PC-3 (cell line): Measurements from ENCODE around the gene TGM2. TPM values are rescaled to one million over a fixed set of nuclear protein-coding genes. Genes with fewer than 3 reads are reported as not detected.

Source experiments
- ATAC-seq: fragments of 200-7000 bp; cut with Tn5 transposase; 2 replicates; pipeline ENCODE4 v1.9.1; 2020; ENCODE audit warnings: mild to moderate bottlenecking, moderate library complexity
- BruUV-seq: library from RNA; stranded (reverse); fragments of 400-500 nt; replicated peaks from 2 replicates; lab custom pipeline; 2021; lab: Mats Ljungman, UMichigan
- CTCF ChIA-PET: fragments of 300-600 bp; sonication (Branson Sonifier 250); formaldehyde crosslinking; loops from one replicate; lab custom pipeline; 2022; ENCODE audit warnings: antibody characterized with exemption; lab: Charles Lee
- POLR2A ChIA-PET: fragments of 300-600 bp; sonication (Branson Sonifier 250); formaldehyde crosslinking; loops from one replicate; lab custom pipeline; 2022; ENCODE audit warnings: antibody characterized with exemption; ENCODE audit not compliant: unreplicated experiment; lab: Charles Lee
- DNase-seq: peaks from one replicate; pipeline ENCODE4 v3.0.0-alpha.2; 2015
- H2AFZ ChIP-seq: fragments of 300-600 bp; sonication (generic); 2 replicates; pipeline ENCODE4 v1.6.0; 2016; ENCODE audit warnings: antibody characterized with exemption, low read length
- H3F3A ChIP-seq: fragments of 300-600 bp; sonication (generic); one replicate; pipeline ENCODE4 v1.6.0; 2017; ENCODE audit warnings: antibody characterized with exemption, low read length, control low read depth, mild to moderate bottlenecking; ENCODE audit not compliant: unreplicated experiment
- H3K27ac ChIP-seq: fragments of 300-600 bp; sonication (generic); 2 replicates; pipeline ENCODE4 v1.5.1; 2016; ENCODE audit warnings: mild to moderate bottlenecking, low read length
- H3K27me3 ChIP-seq: fragments of 300-600 bp; sonication (generic); 2 replicates; pipeline ENCODE4 v1.6.1; 2016; ENCODE audit warnings: low read length, mixed read lengths
- H3K36me3 ChIP-seq: fragments of 300-600 bp; sonication (generic); 2 replicates; pipeline ENCODE4 v1.6.1; 2016; ENCODE audit warnings: low read depth, mixed run types, low read length, mixed read lengths
- H3K4me1 ChIP-seq: fragments of 300-600 bp; sonication (generic); 2 replicates; pipeline ENCODE4 v1.5.1; 2016; ENCODE audit warnings: low read length; ENCODE audit not compliant: insufficient read depth
- H3K4me2 ChIP-seq: fragments of 300-600 bp; sonication (generic); 2 replicates; pipeline ENCODE4 v1.6.0; 2016; ENCODE audit warnings: low read length
- H3K4me3 ChIP-seq: fragments of 300-600 bp; sonication (generic); 2 replicates; pipeline ENCODE4 v1.5.1; 2016; ENCODE audit warnings: mild to moderate bottlenecking, low read length, mixed read lengths
- H3K79me2 ChIP-seq: fragments of 300-600 bp; sonication (generic); 2 replicates; pipeline ENCODE4 v1.6.1; 2017; ENCODE audit warnings: low read length, mixed read lengths
- H3K9ac ChIP-seq: fragments of 300-600 bp; sonication (generic); 2 replicates; pipeline ENCODE4 v1.6.0; 2016; ENCODE audit warnings: mild to moderate bottlenecking, low read length
- H3K9me2 ChIP-seq: fragments of 300-600 bp; sonication (generic); replicated peaks from 2 replicates; pipeline ENCODE4 v1.6.1; 2016; ENCODE audit warnings: mixed run types, low read length, mixed read lengths
- H3K9me3 ChIP-seq: fragments of 300-600 bp; sonication (generic); 2 replicates; pipeline ENCODE4 v1.6.1; 2016; ENCODE audit warnings: low read length, mixed read lengths
- H4K20me1 ChIP-seq: fragments of 300-600 bp; sonication (generic); 2 replicates; pipeline ENCODE4 v1.6.1; 2016; ENCODE audit warnings: low read length, mixed read lengths
- CTCF ChIP-seq: fragments of 300-600 bp; sonication (generic); conservative IDR thresholded peaks from 2 replicates; pipeline ENCODE4 v1.5.1; 2017; ENCODE audit warnings: antibody characterized with exemption, low read depth, mild to moderate bottlenecking, low read length
- EZH2 ChIP-seq: fragments of 300-600 bp; sonication (generic); IDR thresholded peaks from one replicate; pipeline ENCODE4 v1.6.1; 2017; ENCODE audit warnings: antibody characterized with exemption, mild to moderate bottlenecking, low read length; ENCODE audit not compliant: unreplicated experiment
- EZH2phosphoT487 ChIP-seq: fragments of 300-600 bp; sonication (generic); IDR thresholded peaks from 2 replicates; pipeline ENCODE4 v1.6.1; 2018; ENCODE audit warnings: mild to moderate bottlenecking, antibody characterized with exemption, low read length, borderline replicate concordance
- intact Hi-C: fragments of 100-400 bp; cut with micrococcal nuclease; formaldehyde crosslinking; loops from 2 replicates; pipeline ENCODE4 v1.9.0; 2023
- total RNA-seq: library from RNA; depleted of rRNA; stranded (reverse); fragments of >200 nt; gene quantifications from 2 replicates; pipeline ENCODE4 v1.2.3, GENCODE V29; 2014

TGM2 gene
- total RNA-seq, 1 experiment from 2014 or later = 583 TPM

- Histone ChIP-seq H3K79me2 (no peaks in the 10 kb centered on the region), H3K9ac (no peak overlapping the region), H3F3A (peaks cover 4% of the 10 kb centered on the region), H3K4me2 (no peak overlapping the region), H3K27me3 (no peaks in the 10 kb centered on the region), H2AFZ (no peak overlapping the region), H3K4me1 (peaks cover 44% of the 10 kb centered on the region), H4K20me1 (no peaks in the 10 kb centered on the region), H3K9me2 (no peaks in the 10 kb centered on the region), H3K9me3 (no peaks in the 10 kb centered on the region), H3K27ac (no peak overlapping the region), H3K36me3 (no peaks in the 10 kb centered on the region), H3K4me3 (no peak overlapping the region)
- BruUV-seq = no TSS peak
- ChIA-PET POLR2A (no interaction called here), CTCF (no interaction called here)
- TF ChIP-seq EZH2 (no peak), EZH2phosphoT487 (no peak), CTCF (no peak)
- intact Hi-C loops = no loop called here
- DNase-seq (no peak), ATAC-seq (no peak)
Observed at GRCh38 chr20:38177201-38177600, 12.1 kb upstream of the TGM2 start.

GRCh38 chr20:38175304-38176180, 10.5 kb upstream of the TGM2 start:
- no peak overlapping the region for H2AFZ ChIP-seq
- no peak for ATAC-seq
- POLR2A ChIA-PET = no interaction called here

More at GRCh38 chr20:38175304-38176180, 10.5 kb upstream of the TGM2 start:
- intact Hi-C loops = no loop called here
- DNase-seq = no peak
- CTCF ChIA-PET = interaction anchor here (1.2 kb wide), 1 partner anchor 46 kb away, joined by 5 read pairs; no protein-coding TSS in a partner anchor
- Histone ChIP-seq H3K9ac (no peak overlapping the region), H3F3A (peaks cover 4% of the 10 kb centered on the region), H3K27ac (no peak overlapping the region), H4K20me1 (no peaks in the 10 kb centered on the region), H3K9me3 (no peaks in the 10 kb centered on the region), H3K4me1 (peaks cover 45% of the 10 kb centered on the region), H3K79me2 (no peaks in the 10 kb centered on the region), H3K27me3 (no peaks in the 10 kb centered on the region), H3K4me2 (no peak overlapping the region), H3K9me2 (no peaks in the 10 kb centered on the region), H3K36me3 (no peaks in the 10 kb centered on the region), H3K4me3 (no peak overlapping the region)
- no TSS peak for BruUV-seq
- no peak for TF ChIP-seq CTCF
- no peak for TF ChIP-seq EZH2
- no peak for TF ChIP-seq EZH2phosphoT487
